ENCODE data around the gene SDHAF3. TPM values are rescaled to one million over a fixed set of nuclear protein-coding genes. Genes with fewer than 3 reads are reported as not detected.
A peak's percentile ranks its signal among the peaks of the same experiment; 100 is the strongest.

The SDHAF3 gene
- polyA plus RNA-seq, 2 of the 4 experiments (the other 2 are of a cell fraction): 52.3 to 56.0 TPM

- no peak overlapping the region for H3K27ac ChIP-seq
- no peak overlapping the region for H3K4me3 ChIP-seq
- ChIA-PET CTCF (interaction anchor here (0.6 to 2.9 kb wide), 3 partner anchors 11 to 29 kb away, joined by 4 to 13 read pairs (median 4); no protein-coding TSS in a partner anchor), POLR2A (no interaction called here)
- H3K4me1 ChIP-seq: no peaks in the 10 kb centered on the region
- WGBS (ENCODE audit: missing lambda C conversion rate): 66% methylated on average over 6 of the region's 7 CpGs
- DNase-seq (ENCODE audit: low read depth in 1 of 2, low spot score in 1 of 2) (peak in 1 of 2 experiments; percentile 12), FAIRE-seq (no peak), ATAC-seq (no peak)
- no peaks in the 10 kb centered on the region; the same call in 2 of the 3 replicates for H3K9me3 ChIP-seq
- H3K4me2 ChIP-seq: no peak overlapping the region
- no peak for TF ChIP-seq RARB (CRISPR knock-in tag; IDR thresholded peaks at IDR 0.05)
- no peak for TF ChIP-seq KDM5A (IDR thresholded peaks at IDR 0.05)
- no peak for TF ChIP-seq CHD4 (IDR thresholded peaks at IDR 0.05; ENCODE audit: borderline replicate concordance)
- TF ChIP-seq ZNF302 (CRISPR knock-in tag; IDR thresholded peaks at IDR 0.05): no peak
- no peak for TF ChIP-seq HOXA7 (CRISPR knock-in tag; IDR thresholded peaks at IDR 0.05)
- no peak for TF ChIP-seq FOSB (CRISPR knock-in tag; IDR thresholded peaks at IDR 0.05)
- TF ChIP-seq ESRRA (IDR thresholded peaks at IDR 0.05; ENCODE audit: borderline replicate concordance, low read length): no peak
- TF ChIP-seq PBX3 (IDR thresholded peaks at IDR 0.05): no peak
- no peak for TF ChIP-seq ZSCAN20 (CRISPR knock-in tag; IDR thresholded peaks at IDR 0.05)
Observed at GRCh38 chr7:97075928-97076327, 41.6 kb upstream of the SDHAF3 start.

DNA sequence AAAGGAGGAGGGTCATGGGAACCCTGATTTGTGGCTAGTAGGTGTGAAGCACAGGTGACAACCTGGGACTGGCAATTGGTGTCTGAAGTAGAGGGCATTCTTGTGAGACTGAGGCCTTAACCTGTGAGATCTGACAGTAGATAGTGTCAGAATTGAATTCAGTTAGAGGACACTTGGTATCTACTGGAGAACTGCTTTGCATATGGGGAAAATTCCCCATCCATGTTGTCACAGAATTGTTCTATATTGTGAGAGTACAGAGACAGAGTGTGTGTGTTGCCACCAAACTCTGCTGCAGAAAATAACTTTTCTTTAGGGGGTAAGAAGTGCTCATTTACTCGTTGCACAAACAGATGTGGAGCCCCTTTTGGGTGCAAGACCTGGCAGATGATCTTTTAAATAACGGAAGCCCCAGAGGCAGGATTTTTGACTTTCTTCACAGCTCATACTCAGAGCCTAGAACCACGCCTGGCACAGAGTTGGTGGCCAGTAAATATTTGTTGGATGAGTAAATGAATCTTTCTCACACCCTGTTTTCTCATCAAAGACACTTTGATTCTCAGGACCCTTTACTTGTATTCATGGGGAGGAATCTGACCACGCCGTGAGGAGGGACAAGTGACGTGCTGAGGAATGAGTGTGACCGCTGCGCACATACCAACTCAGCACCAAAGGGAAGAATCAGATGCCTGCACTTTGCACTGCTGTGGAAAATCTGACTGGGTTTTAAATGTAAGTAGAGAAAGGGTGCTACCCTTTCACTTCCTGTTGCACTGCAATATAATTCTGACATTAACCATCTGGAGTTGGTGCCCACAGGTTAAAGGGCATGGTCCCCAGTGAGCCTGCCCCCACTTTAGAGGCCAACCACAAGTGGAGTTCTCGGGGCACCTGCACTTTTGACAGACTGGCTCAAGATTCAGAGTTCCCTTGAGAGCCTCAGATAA, 39.2 kb upstream of the SDHAF3 start:
- no peak for ATAC-seq
- no peak for FAIRE-seq
- no peak overlapping the region for H3K4me2 ChIP-seq

More for the DNA sequence above, 39.2 kb upstream of the SDHAF3 start:
- ChIA-PET POLR2A (no interaction called here), CTCF (no interaction called here)
- no peak for TF ChIP-seq FOXS1 (CRISPR knock-in tag; IDR thresholded peaks at IDR 0.05)
- no peak for TF ChIP-seq MYC (IDR thresholded peaks at IDR 0.05; ENCODE audit: borderline replicate concordance, low read length)
- no peak for TF ChIP-seq TFCP2L1 (CRISPR knock-in tag; IDR thresholded peaks at IDR 0.05)
- no peak for TF ChIP-seq SREBF2 (IDR thresholded peaks at IDR 0.05)
- TF ChIP-seq ZNF302 (CRISPR knock-in tag; IDR thresholded peaks at IDR 0.05): no peak
- no peak for TF ChIP-seq ZSCAN20 (CRISPR knock-in tag; IDR thresholded peaks at IDR 0.05)
- no peak for TF ChIP-seq EHF (CRISPR knock-in tag; IDR thresholded peaks at IDR 0.05)
- TF ChIP-seq, protein P1, sequence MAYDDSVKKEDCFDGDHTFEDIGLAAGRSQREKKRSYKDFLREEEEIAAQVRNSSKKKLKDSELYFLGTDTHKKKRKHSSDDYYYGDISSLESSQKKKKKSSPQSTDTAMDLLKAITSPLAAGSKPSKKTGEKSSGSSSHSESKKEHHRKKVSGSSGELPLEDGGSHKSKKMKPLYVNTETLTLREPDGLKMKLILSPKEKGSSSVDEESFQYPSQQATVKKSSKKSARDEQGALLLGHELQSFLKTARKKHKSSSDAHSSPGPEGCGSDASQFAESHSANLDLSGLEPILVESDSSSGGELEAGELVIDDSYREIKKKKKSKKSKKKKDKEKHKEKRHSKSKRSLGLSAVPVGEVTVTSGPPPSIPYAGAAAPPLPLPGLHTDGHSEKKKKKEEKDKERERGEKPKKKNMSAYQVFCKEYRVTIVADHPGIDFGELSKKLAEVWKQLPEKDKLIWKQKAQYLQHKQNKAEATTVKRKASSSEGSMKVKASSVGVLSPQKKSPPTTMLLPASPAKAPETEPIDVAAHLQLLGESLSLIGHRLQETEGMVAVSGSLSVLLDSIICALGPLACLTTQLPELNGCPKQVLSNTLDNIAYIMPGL (CRISPR knock-in tag; IDR thresholded peaks at IDR 0.05; ENCODE audit: borderline replicate concordance): no peak
- TF ChIP-seq GATA3 (IDR thresholded peaks at IDR 0.05; ENCODE audit: borderline replicate concordance): no peak
- no peak for TF ChIP-seq KDM5A (IDR thresholded peaks at IDR 0.05)
- TF ChIP-seq PBX3 (IDR thresholded peaks at IDR 0.05): no peak
- no peak for TF ChIP-seq CHD4 (IDR thresholded peaks at IDR 0.05; ENCODE audit: borderline replicate concordance)
- TF ChIP-seq NPAS2 (CRISPR knock-in tag; IDR thresholded peaks at IDR 0.05; ENCODE audit: borderline replicate concordance): no peak
- TF ChIP-seq PHF8 (IDR thresholded peaks at IDR 0.05; ENCODE audit: borderline replicate concordance, low read depth): no peak
- no peak for TF ChIP-seq FOSB (CRISPR knock-in tag; IDR thresholded peaks at IDR 0.05)
- TF ChIP-seq, protein P2, sequence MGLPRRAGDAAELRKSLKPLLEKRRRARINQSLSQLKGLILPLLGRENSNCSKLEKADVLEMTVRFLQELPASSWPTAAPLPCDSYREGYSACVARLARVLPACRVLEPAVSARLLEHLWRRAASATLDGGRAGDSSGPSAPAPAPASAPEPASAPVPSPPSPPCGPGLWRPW (IDR thresholded peaks at IDR 0.05): no peak
- TF ChIP-seq CBX2 (IDR thresholded peaks at IDR 0.05; ENCODE audit: borderline replicate concordance, low read depth): no peak
- no peak for TF ChIP-seq HOXB13 (CRISPR knock-in tag; IDR thresholded peaks at IDR 0.05; ENCODE audit: low read depth)
- no peak for TF ChIP-seq HEYL (CRISPR knock-in tag; IDR thresholded peaks at IDR 0.05)
- Histone ChIP-seq H3K9me3 (no peaks in the 10 kb centered on the region; the same call in 2 of the 3 replicates), H3K4me3 (no peak overlapping the region), H3K27ac (no peak overlapping the region), H3K4me1 (no peaks in the 10 kb centered on the region)
- WGBS (ENCODE audit: missing lambda C conversion rate): 44% methylated on average over 9 of the region's 9 CpGs
- no peak for DNase-seq (ENCODE audit: low read depth in 1 of 2, low spot score in 1 of 2)

Data from A549 (cell line).